ENCODE results near the gene SDS.

Gene SDS

DNA sequence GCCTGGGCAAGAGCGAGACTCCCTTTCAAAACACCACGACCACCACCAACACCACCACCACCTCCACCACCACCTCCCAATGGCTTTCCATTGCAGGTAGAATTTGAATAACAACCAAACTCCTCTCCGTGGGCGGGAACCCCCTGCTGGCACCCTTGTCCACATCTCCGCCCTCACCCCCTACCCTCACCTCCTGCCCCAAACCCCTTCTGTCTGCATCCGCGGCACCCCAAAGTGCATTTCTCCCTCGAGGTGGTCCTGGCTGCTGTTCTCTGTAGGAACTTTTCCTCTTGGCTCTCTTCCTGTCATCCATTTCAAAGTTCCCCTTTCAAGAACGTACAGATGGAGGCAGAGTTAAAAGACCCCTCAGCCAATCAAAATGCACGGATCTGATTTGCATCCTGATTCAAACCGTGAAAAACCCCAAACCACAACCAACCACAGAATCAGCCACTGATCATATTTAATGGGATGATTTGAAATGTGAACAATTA lies 22.3 kb upstream of the SDS start:
- H3K36me3 ChIP-seq (replicated peaks in 1 of 2; ENCODE audit: control insufficient read depth in 2 of 2, insufficient read depth in 2 of 2, low read length in 2 of 2), result peaks cover 0 to 40% of the 10 kb centered on the region in 2 donors
- DNase-seq (ENCODE audit: low spot score), result no peak
- H3K4ac ChIP-seq (ENCODE audit: low read length), result no peak overlapping the region
- H4K91ac ChIP-seq (ENCODE audit: low read depth, low read length, poor library complexity), result no peak overlapping the region
- H3K4me1 ChIP-seq (ENCODE audit: control insufficient read depth in 2 of 2, insufficient read depth in 1 of 2, low read depth in 1 of 2, low read length in 2 of 2), result peaks cover 0 to 13% of the 10 kb centered on the region in 2 donors
- H2BK12ac ChIP-seq (ENCODE audit: low read length), result no peak overlapping the region
- H3K14ac ChIP-seq (ENCODE audit: low read length), result no peak overlapping the region
- H3K23ac ChIP-seq (ENCODE audit: low read depth, low read length, poor library complexity), result no peak overlapping the region
- H3K4me2 ChIP-seq (ENCODE audit: insufficient read depth, low read length, poor library complexity, severe bottlenecking), result no peak overlapping the region
- no peaks in the 10 kb centered on the region for H3K9me3 ChIP-seq (replicated peaks in 1 of 2; ENCODE audit: control insufficient read depth in 2 of 2, insufficient read depth in 1 of 2, low read depth in 1 of 2, low read length in 2 of 2)
- no peaks in the 10 kb centered on the region for H3K27me3 ChIP-seq (ENCODE audit: control insufficient read depth in 3 of 3, insufficient read depth in 3 of 3, low read depth in 1 of 3, low read length in 3 of 3)
- H2BK120ac ChIP-seq (ENCODE audit: low read depth, low read length), result no peak overlapping the region
- no peak overlapping the region for H3K27ac ChIP-seq (replicated peaks; ENCODE audit: low read length)
- H4K8ac ChIP-seq (ENCODE audit: low read depth, low read length), result no peak overlapping the region
- no peak overlapping the region for H2BK15ac ChIP-seq (ENCODE audit: low read length)
- H2BK5ac ChIP-seq (ENCODE audit: low read length), result no peak overlapping the region
- no peak overlapping the region for H3K9ac ChIP-seq (ENCODE audit: low read depth, low read length, poor library complexity)
- peak overlapping the region; percentile 13 for H3K18ac ChIP-seq (ENCODE audit: low read length)
- no peak overlapping the region for H2AFZ ChIP-seq (ENCODE audit: low read length)
- no CpG with 5 or more reads among the region's 11 CpGs for WGBS, 2 donors (ENCODE audit: extremely low coverage in 2 of 2, insufficient read length in 2 of 2, insufficient replicate concordance in 1 of 2)
- no peaks in the 10 kb centered on the region for H3K79me1 ChIP-seq (ENCODE audit: low read depth, low read length)
- no peak overlapping the region for H2AK5ac ChIP-seq (ENCODE audit: low read depth, low read length)
- no peak overlapping the region for H3K4me3 ChIP-seq (ENCODE audit: low read length in 2 of 2)

DNA sequence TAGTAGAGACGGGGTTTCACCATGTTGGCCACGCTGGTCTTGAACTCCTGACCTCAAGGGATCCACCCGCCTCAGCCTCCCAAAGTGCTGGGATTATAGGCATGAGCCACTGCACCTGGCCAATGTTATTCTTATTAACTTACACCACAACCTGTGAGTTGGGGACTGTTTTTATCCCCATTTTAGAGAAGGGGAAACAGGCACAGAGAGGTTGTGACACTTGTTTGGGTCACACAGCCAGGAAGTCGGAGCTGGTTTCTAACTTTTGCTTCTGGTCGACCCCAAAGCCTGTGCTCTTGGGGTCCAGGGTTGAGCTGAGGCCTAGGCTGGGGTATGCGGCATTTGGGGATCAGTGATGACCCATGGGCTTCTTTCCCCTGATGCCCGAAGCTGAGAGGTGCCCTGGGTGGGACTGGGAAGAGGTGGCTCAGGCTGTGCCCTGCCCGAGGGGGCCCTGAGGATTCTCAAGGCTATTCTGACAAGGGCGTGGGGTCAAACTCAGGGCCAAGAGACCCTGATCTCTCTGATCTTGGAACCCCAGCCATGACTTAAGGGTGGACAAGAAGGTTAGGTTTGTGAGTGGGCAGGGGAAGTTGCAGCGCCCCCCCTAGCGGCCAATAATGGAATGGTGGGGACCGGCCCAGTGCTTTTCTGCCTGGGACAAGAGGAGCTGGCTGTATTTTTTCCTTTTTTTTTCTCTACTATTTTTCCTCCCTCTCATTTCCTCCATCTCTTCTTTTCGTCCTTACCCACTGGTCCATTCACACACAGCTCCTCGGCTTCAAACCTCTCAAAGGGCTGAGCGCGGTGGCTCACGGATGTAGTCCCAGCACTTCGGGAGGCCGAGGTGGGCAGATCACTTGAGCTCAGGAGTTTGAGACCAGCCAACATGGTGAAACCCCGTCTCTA lies 21.5 kb upstream of the SDS start:
- Histone ChIP-seq H3K27me3 (ENCODE audit: control insufficient read depth in 3 of 3, insufficient read depth in 3 of 3, low read depth in 1 of 3, low read length in 3 of 3) (no peaks in the 10 kb centered on the region), H4K8ac (ENCODE audit: low read depth, low read length) (no peak overlapping the region), H2BK120ac (ENCODE audit: low read depth, low read length) (no peak overlapping the region), H2BK15ac (ENCODE audit: low read length) (no peak overlapping the region), H3K4me3 (ENCODE audit: low read length in 2 of 2) (no peak overlapping the region), H3K18ac (ENCODE audit: low read length) (no peak overlapping the region), H2BK12ac (ENCODE audit: low read length) (no peak overlapping the region), H3K9me3 (replicated peaks in 1 of 2; ENCODE audit: control insufficient read depth in 2 of 2, insufficient read depth in 1 of 2, low read depth in 1 of 2, low read length in 2 of 2) (no peaks in the 10 kb centered on the region), H3K23ac (ENCODE audit: low read depth, low read length, poor library complexity) (peak overlapping the region; percentile 57), H3K4ac (ENCODE audit: low read length) (no peak overlapping the region), H3K27ac (replicated peaks; ENCODE audit: low read length) (no peak overlapping the region), H3K79me1 (ENCODE audit: low read depth, low read length) (no peaks in the 10 kb centered on the region), H2BK5ac (ENCODE audit: low read length) (no peak overlapping the region), H2AK5ac (ENCODE audit: low read depth, low read length) (peak overlapping the region; percentile 47), H3K36me3 (replicated peaks in 1 of 2; ENCODE audit: control insufficient read depth in 2 of 2, insufficient read depth in 2 of 2, low read length in 2 of 2) (peaks cover 0 to 40% of the 10 kb centered on the region in 2 donors), H3K4me1 (ENCODE audit: control insufficient read depth in 2 of 2, insufficient read depth in 1 of 2, low read depth in 1 of 2, low read length in 2 of 2) (peaks cover 0 to 13% of the 10 kb centered on the region in 2 donors), H4K91ac (ENCODE audit: low read depth, low read length, poor library complexity) (no peak overlapping the region), H2AFZ (ENCODE audit: low read length) (no peak overlapping the region), H3K4me2 (ENCODE audit: insufficient read depth, low read length, poor library complexity, severe bottlenecking) (no peak overlapping the region), H3K14ac (ENCODE audit: low read length) (no peak overlapping the region), H3K9ac (ENCODE audit: low read depth, low read length, poor library complexity) (no peak overlapping the region)
- WGBS, 2 donors (ENCODE audit: extremely low coverage in 2 of 2, insufficient read length in 2 of 2, insufficient replicate concordance in 1 of 2), result 100% methylated on average over 1 of the region's 20 CpGs; no CpG with 5 or more reads in 1 of the 2 donors
- DNase-seq (ENCODE audit: low spot score), result peak; percentile 52

DNA sequence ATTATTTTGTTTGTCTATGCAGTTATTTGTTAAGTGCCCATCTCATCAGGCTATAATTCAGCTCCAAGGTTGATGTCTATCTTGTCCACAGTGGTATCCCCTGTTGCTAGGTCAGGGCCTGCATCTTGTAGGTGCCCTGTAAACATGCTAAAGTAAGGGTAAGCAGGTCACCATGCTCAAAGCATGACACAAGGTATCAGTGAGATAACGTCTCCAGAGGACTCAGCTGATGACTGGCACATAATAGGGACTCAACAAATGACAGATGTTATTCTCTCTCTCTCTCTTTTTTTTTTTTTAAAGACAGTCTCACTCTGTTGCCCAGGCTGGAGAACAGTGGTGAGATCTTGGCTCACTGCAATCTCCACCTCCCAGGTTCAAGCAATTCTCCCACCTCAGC lies 20.8 kb upstream of the SDS start:
- no peak overlapping the region for H4K91ac ChIP-seq (ENCODE audit: low read depth, low read length, poor library complexity)
- no peaks in the 10 kb centered on the region for H3K9me3 ChIP-seq (replicated peaks in 1 of 2; ENCODE audit: control insufficient read depth in 2 of 2, insufficient read depth in 1 of 2, low read depth in 1 of 2, low read length in 2 of 2)
- no peak overlapping the region for H4K8ac ChIP-seq (ENCODE audit: low read depth, low read length)
- H3K4ac ChIP-seq (ENCODE audit: low read length), result no peak overlapping the region
- WGBS, 2 donors (ENCODE audit: extremely low coverage in 2 of 2, insufficient read length in 2 of 2, insufficient replicate concordance in 1 of 2), result no CpG with 5 or more reads among the region's 1 CpG
- no peak overlapping the region for H3K27ac ChIP-seq (replicated peaks; ENCODE audit: low read length)
- no peak overlapping the region for H3K14ac ChIP-seq (ENCODE audit: low read length)
- H2AFZ ChIP-seq (ENCODE audit: low read length), result no peak overlapping the region
- no peak overlapping the region for H2BK12ac ChIP-seq (ENCODE audit: low read length)
- no peaks in the 10 kb centered on the region for H3K27me3 ChIP-seq (ENCODE audit: control insufficient read depth in 3 of 3, insufficient read depth in 3 of 3, low read depth in 1 of 3, low read length in 3 of 3)
- H3K9ac ChIP-seq (ENCODE audit: low read depth, low read length, poor library complexity), result no peak overlapping the region
- no peak overlapping the region for H3K4me3 ChIP-seq (ENCODE audit: low read length in 2 of 2)
- H2BK120ac ChIP-seq (ENCODE audit: low read depth, low read length), result no peak overlapping the region
- peaks cover 0 to 38% of the 10 kb centered on the region in 2 donors for H3K36me3 ChIP-seq (replicated peaks in 1 of 2; ENCODE audit: control insufficient read depth in 2 of 2, insufficient read depth in 2 of 2, low read length in 2 of 2)
- H2AK5ac ChIP-seq (ENCODE audit: low read depth, low read length), result no peak overlapping the region
- DNase-seq (ENCODE audit: low spot score), result no peak
- no peak overlapping the region for H3K23ac ChIP-seq (ENCODE audit: low read depth, low read length, poor library complexity)
- no peak overlapping the region for H2BK5ac ChIP-seq (ENCODE audit: low read length)
- no peak overlapping the region for H2BK15ac ChIP-seq (ENCODE audit: low read length)
- no peak overlapping the region for H3K18ac ChIP-seq (ENCODE audit: low read length)
- no peak overlapping the region for H3K4me2 ChIP-seq (ENCODE audit: insufficient read depth, low read length, poor library complexity, severe bottlenecking)
- peaks cover 0 to 13% of the 10 kb centered on the region in 2 donors for H3K4me1 ChIP-seq (ENCODE audit: control insufficient read depth in 2 of 2, insufficient read depth in 1 of 2, low read depth in 1 of 2, low read length in 2 of 2)
- H3K79me1 ChIP-seq (ENCODE audit: low read depth, low read length), result no peaks in the 10 kb centered on the region

GRCh38 chr12:113422886-113423669 lies 19.4 kb upstream of the SDS start:
- no peaks in the 10 kb centered on the region for H3K27me3 ChIP-seq (ENCODE audit: control insufficient read depth in 3 of 3, insufficient read depth in 3 of 3, low read depth in 1 of 3, low read length in 3 of 3)
- no peak overlapping the region for H3K27ac ChIP-seq (replicated peaks; ENCODE audit: low read length)
- H2BK120ac ChIP-seq (ENCODE audit: low read depth, low read length), result no peak overlapping the region
- H2AK5ac ChIP-seq (ENCODE audit: low read depth, low read length), result peak overlapping the region; percentile 87
- peak overlapping the region in 1 of 2 donors; percentile 87 for H3K4me3 ChIP-seq (ENCODE audit: low read length in 2 of 2)
- no peak overlapping the region for H2BK5ac ChIP-seq (ENCODE audit: low read length)
- peak overlapping the region; percentile 71 for H2BK15ac ChIP-seq (ENCODE audit: low read length)
- H3K79me1 ChIP-seq (ENCODE audit: low read depth, low read length), result no peaks in the 10 kb centered on the region
- no peak overlapping the region for H3K4ac ChIP-seq (ENCODE audit: low read length)
- peak overlapping the region; percentile 30 for H2BK12ac ChIP-seq (ENCODE audit: low read length)
- H3K36me3 ChIP-seq (replicated peaks in 1 of 2; ENCODE audit: control insufficient read depth in 2 of 2, insufficient read depth in 2 of 2, low read length in 2 of 2), result peaks cover 0 to 24% of the 10 kb centered on the region in 2 donors
- no peak overlapping the region for H2AFZ ChIP-seq (ENCODE audit: low read length)
- H4K91ac ChIP-seq (ENCODE audit: low read depth, low read length, poor library complexity), result no peak overlapping the region
- H3K9ac ChIP-seq (ENCODE audit: low read depth, low read length, poor library complexity), result no peak overlapping the region
- H3K14ac ChIP-seq (ENCODE audit: low read length), result no peak overlapping the region
- WGBS, 2 donors (ENCODE audit: extremely low coverage in 2 of 2, insufficient read length in 2 of 2, insufficient replicate concordance in 1 of 2), result no CpG with 5 or more reads among the region's 6 CpGs
- H3K9me3 ChIP-seq (replicated peaks in 1 of 2; ENCODE audit: control insufficient read depth in 2 of 2, insufficient read depth in 1 of 2, low read depth in 1 of 2, low read length in 2 of 2), result no peaks in the 10 kb centered on the region
- H3K18ac ChIP-seq (ENCODE audit: low read length), result peak overlapping the region; percentile 91
- H3K23ac ChIP-seq (ENCODE audit: low read depth, low read length, poor library complexity), result no peak overlapping the region
- no peak overlapping the region for H3K4me2 ChIP-seq (ENCODE audit: insufficient read depth, low read length, poor library complexity, severe bottlenecking)
- H4K8ac ChIP-seq (ENCODE audit: low read depth, low read length), result no peak overlapping the region
- no peak for DNase-seq (ENCODE audit: low spot score)
- peaks cover 0 to 13% of the 10 kb centered on the region in 2 donors for H3K4me1 ChIP-seq (ENCODE audit: control insufficient read depth in 2 of 2, insufficient read depth in 1 of 2, low read depth in 1 of 2, low read length in 2 of 2)
